EL (cell line): ENCODE results near the gene PDE3B.
"Not testable (repeated sequence)": the region's sequence is repeated elsewhere in the genome, so short reads cannot be mapped to it uniquely, and the experiment has no call there.

ENCODE experiments used
- DNase-seq: peaks from one replicate; pipeline ENCODE4 v3.0.0-alpha.2; 2016

Gene PDE3B

GRCh38 chr11:14750911-14751310, 107.3 kb downstream of the PDE3B start:
- no peak for DNase-seq

- DNase-seq: no peak
Measured at GRCh38 chr11:14751975-14752407, 108.4 kb downstream of the PDE3B start.

- DNase-seq: no peak
Measured at GRCh38 chr11:14755140-14755539, 111.5 kb downstream of the PDE3B start.

GRCh38 chr11:14756349-14756748, 112.7 kb downstream of the PDE3B start:
- no peak for DNase-seq

GRCh38 chr11:14759300-14760012, 115.9 kb downstream of the PDE3B start:
- not testable (repeated sequence) for DNase-seq

GRCh38 chr11:14764179-14764578, 120.6 kb downstream of the PDE3B start:
- no peak for DNase-seq

- no peak for DNase-seq
Measured at GRCh38 chr11:14764579-14765527, 121.2 kb downstream of the PDE3B start.

GRCh38 chr11:14766585-14766984, 123.0 kb downstream of the PDE3B start:
- DNase-seq: no peak

- no peak for DNase-seq
Measured at GRCh38 chr11:14768526-14769188, 125.1 kb downstream of the PDE3B start.

- no peak for DNase-seq
Measured at GRCh38 chr11:14773755-14774154, 130.2 kb downstream of the PDE3B start.

- no peak for DNase-seq
Measured at GRCh38 chr11:14774721-14775120, 131.1 kb downstream of the PDE3B start.

GRCh38 chr11:14775897-14776296, 132.3 kb downstream of the PDE3B start:
- no peak for DNase-seq

GRCh38 chr11:14778460-14778859, 134.9 kb downstream of the PDE3B start:
- not testable (repeated sequence) for DNase-seq

- DNase-seq: no peak
Measured at GRCh38 chr11:14783788-14784187, 140.2 kb downstream of the PDE3B start.

- DNase-seq: no peak
Measured at GRCh38 chr11:14784230-14784629, 140.6 kb downstream of the PDE3B start.

- peak; percentile 2 for DNase-seq
Measured at GRCh38 chr11:14789879-14790484, 146.4 kb downstream of the PDE3B start.

GRCh38 chr11:14793546-14793945, 149.9 kb downstream of the PDE3B start:
- no peak for DNase-seq

- not testable (repeated sequence) for DNase-seq
Measured at GRCh38 chr11:14796028-14796427, 152.4 kb downstream of the PDE3B start.

- DNase-seq: no peak
Measured at GRCh38 chr11:14803846-14804245, 160.2 kb downstream of the PDE3B start.

- no peak for DNase-seq
Measured at GRCh38 chr11:14809466-14809865, 165.9 kb downstream of the PDE3B start.

- no peak for DNase-seq
Measured at GRCh38 chr11:14812757-14813156, 169.2 kb downstream of the PDE3B start.

GRCh38 chr11:14813516-14813915, 169.9 kb downstream of the PDE3B start:
- no peak for DNase-seq

GRCh38 chr11:14818779-14819178, 175.2 kb downstream of the PDE3B start:
- DNase-seq: no peak
